Muscle layer of duodenum (tissue), 2 donors: ENCODE results near the gene CACNA2D3.

Source experiments
- H3K27ac ChIP-seq: one replicate; pipeline ENCODE4 v1.7.0; 2013; ENCODE audit warnings: mild to moderate bottlenecking, low read length
- H3K27me3 ChIP-seq: one replicate; pipeline ENCODE4 v1.7.0; 2013; ENCODE audit warnings: low read depth, mild to moderate bottlenecking, control low read depth, low read length
- H3K36me3 ChIP-seq, 2 donors: one replicate each; pipeline ENCODE4 v1.7.0; 2013; ENCODE audit warnings: low read length in 2 of 2, control low read depth in 1 of 2, mild to moderate bottlenecking in 1 of 2; ENCODE audit not compliant: insufficient read depth in 2 of 2, control insufficient read depth in 1 of 2
- H3K4me1 ChIP-seq, 2 donors: one replicate each; pipeline ENCODE4 v1.7.0; 2013; ENCODE audit warnings: low read length in 2 of 2, mild to moderate bottlenecking in 2 of 2, control low read depth in 1 of 2, moderate library complexity in 1 of 2; ENCODE audit not compliant: insufficient read depth in 2 of 2, control insufficient read depth in 1 of 2
- H3K4me3 ChIP-seq, 2 donors: one replicate each; pipeline ENCODE4 v1.7.0; 2013; ENCODE audit warnings: low read length in 2 of 2, low read depth in 1 of 2, mild to moderate bottlenecking in 1 of 2
- H3K9me3 ChIP-seq, 2 donors: one replicate each; pipeline ENCODE4 v1.7.0; 2013; ENCODE audit warnings: low read length in 2 of 2, control low read depth in 1 of 2, mild to moderate bottlenecking in 1 of 2; ENCODE audit not compliant: control insufficient read depth in 1 of 2
- donor health status: healthy.

CACNA2D3 gene

GRCh38 chr3:54668236-54668635 is 545.9 kb downstream of the CACNA2D3 start:
- no peak overlapping the region for H3K27ac ChIP-seq
- peaks cover 3 to 12% of the 10 kb centered on the region in 2 donors for H3K4me1 ChIP-seq
- no peaks in the 10 kb centered on the region for H3K36me3 ChIP-seq
- H3K9me3 ChIP-seq: no peaks in the 10 kb centered on the region
- no peaks in the 10 kb centered on the region for H3K27me3 ChIP-seq
- H3K4me3 ChIP-seq: no peak overlapping the region

GRCh38 chr3:54670201-54671000 is 548.0 kb downstream of the CACNA2D3 start:
- H3K27ac ChIP-seq: no peak overlapping the region
- no peaks in the 10 kb centered on the region for H3K27me3 ChIP-seq
- no peak overlapping the region for H3K4me3 ChIP-seq
- H3K36me3 ChIP-seq: no peaks in the 10 kb centered on the region
- H3K4me1 ChIP-seq: peaks cover 3 to 7% of the 10 kb centered on the region in 2 donors
- H3K9me3 ChIP-seq: no peaks in the 10 kb centered on the region

GRCh38 chr3:54671511-54671910 is 549.2 kb downstream of the CACNA2D3 start:
- Histone ChIP-seq H3K27ac (no peak overlapping the region), H3K9me3 (no peaks in the 10 kb centered on the region), H3K36me3 (no peaks in the 10 kb centered on the region), H3K27me3 (no peaks in the 10 kb centered on the region), H3K4me1 (peaks cover 3 to 7% of the 10 kb centered on the region in 2 donors), H3K4me3 (no peak overlapping the region)

- no peaks in the 10 kb centered on the region for H3K36me3 ChIP-seq
- H3K27ac ChIP-seq: no peak overlapping the region
- H3K27me3 ChIP-seq: no peaks in the 10 kb centered on the region
- H3K4me1 ChIP-seq: peaks cover 3 to 6% of the 10 kb centered on the region in 2 donors
- H3K9me3 ChIP-seq: no peaks in the 10 kb centered on the region
- no peak overlapping the region for H3K4me3 ChIP-seq
Measured at GRCh38 chr3:54676087-54676486, 553.7 kb downstream of the CACNA2D3 start.

- H3K27me3 ChIP-seq: no peaks in the 10 kb centered on the region
- no peak overlapping the region for H3K27ac ChIP-seq
- H3K36me3 ChIP-seq: no peaks in the 10 kb centered on the region
- no peaks in the 10 kb centered on the region for H3K4me1 ChIP-seq
- H3K9me3 ChIP-seq: no peaks in the 10 kb centered on the region
- no peak overlapping the region for H3K4me3 ChIP-seq
Measured at GRCh38 chr3:54681706-54682105, 559.4 kb downstream of the CACNA2D3 start.

GRCh38 chr3:54685213-54685612 is 562.9 kb downstream of the CACNA2D3 start:
- no peaks in the 10 kb centered on the region for H3K27me3 ChIP-seq
- H3K27ac ChIP-seq: no peak overlapping the region

GRCh38 chr3:54691289-54691771 is 569.0 kb downstream of the CACNA2D3 start:
- no peaks in the 10 kb centered on the region for H3K4me1 ChIP-seq
- H3K36me3 ChIP-seq: no peaks in the 10 kb centered on the region
- no peaks in the 10 kb centered on the region for H3K27me3 ChIP-seq
- H3K9me3 ChIP-seq: no peaks in the 10 kb centered on the region
- no peak overlapping the region for H3K27ac ChIP-seq
- H3K4me3 ChIP-seq: no peak overlapping the region

More at GRCh38 chr3:54685213-54685612, 562.9 kb downstream of the CACNA2D3 start:
- Histone ChIP-seq H3K4me1 (no peaks in the 10 kb centered on the region), H3K4me3 (no peak overlapping the region), H3K9me3 (no peaks in the 10 kb centered on the region), H3K36me3 (no peaks in the 10 kb centered on the region)

- no peak overlapping the region for H3K27ac ChIP-seq
Measured at GRCh38 chr3:54696313-54696712, 574.0 kb downstream of the CACNA2D3 start.

GRCh38 chr3:54698054-54698453 is 575.7 kb downstream of the CACNA2D3 start:
- Histone ChIP-seq H3K4me3 (no peak overlapping the region), H3K36me3 (no peaks in the 10 kb centered on the region), H3K27me3 (no peaks in the 10 kb centered on the region), H3K4me1 (no peaks in the 10 kb centered on the region), H3K9me3 (no peaks in the 10 kb centered on the region), H3K27ac (no peak overlapping the region)

More at GRCh38 chr3:54696313-54696712, 574.0 kb downstream of the CACNA2D3 start:
- H3K4me3 ChIP-seq: no peak overlapping the region
- H3K27me3 ChIP-seq: no peaks in the 10 kb centered on the region
- H3K9me3 ChIP-seq: no peaks in the 10 kb centered on the region
- H3K4me1 ChIP-seq: no peaks in the 10 kb centered on the region
- no peaks in the 10 kb centered on the region for H3K36me3 ChIP-seq

GRCh38 chr3:54703923-54704322 is 581.6 kb downstream of the CACNA2D3 start:
- Histone ChIP-seq H3K4me1 (no peaks in the 10 kb centered on the region), H3K27ac (no peak overlapping the region), H3K4me3 (no peak overlapping the region), H3K36me3 (no peaks in the 10 kb centered on the region), H3K27me3 (no peaks in the 10 kb centered on the region), H3K9me3 (no peaks in the 10 kb centered on the region)

- H3K27me3 ChIP-seq: no peaks in the 10 kb centered on the region
- no peaks in the 10 kb centered on the region for H3K9me3 ChIP-seq
- H3K27ac ChIP-seq: no peak overlapping the region
- H3K36me3 ChIP-seq: no peaks in the 10 kb centered on the region
- H3K4me1 ChIP-seq: no peaks in the 10 kb centered on the region
- no peak overlapping the region for H3K4me3 ChIP-seq
Measured at GRCh38 chr3:54705730-54706129, 583.4 kb downstream of the CACNA2D3 start.

- H3K27ac ChIP-seq: no peak overlapping the region
- no peaks in the 10 kb centered on the region for H3K4me1 ChIP-seq
- H3K4me3 ChIP-seq: no peak overlapping the region
- H3K36me3 ChIP-seq: no peaks in the 10 kb centered on the region
- H3K27me3 ChIP-seq: no peaks in the 10 kb centered on the region
- no peaks in the 10 kb centered on the region for H3K9me3 ChIP-seq
Measured at GRCh38 chr3:54706738-54707137, 584.4 kb downstream of the CACNA2D3 start.
